Measurements from ENCODE around the gene HOXC10. TPM values are rescaled to one million over a fixed set of nuclear protein-coding genes. Genes with fewer than 3 reads are reported as not detected.

Gene HOXC10
- total RNA-seq, 4 donors from 2014 or later, result 1.0 TPM; not detected in 3

- Histone ChIP-seq H3K4me1 (peaks cover 4 to 30% (median 15%) of the 10 kb centered on the region in 4 donors), H3K36me3 (no peaks in the 10 kb centered on the region), H3K27ac (peak overlapping the region; percentile 73 to 83 (median 75)), H3K4me3 (peak overlapping the region; percentile 38 to 56 (median 40)), H3K27me3 (peaks cover 0 to 55% of the 10 kb centered on the region in 2 donors), H3K9me3 (no peaks in the 10 kb centered on the region)
- TF ChIP-seq CTCF (IDR thresholded peaks at IDR 0.05), result no peak
- no peak for TF ChIP-seq POLR2A (IDR thresholded peaks at IDR 0.05)
- DNase-seq, result peak in 1 of 3 donors; percentile 68
Measured at GRCh38 chr12:53999559-54000115, 14.7 kb downstream of the HOXC10 start.

- Histone ChIP-seq H3K36me3 (no peaks in the 10 kb centered on the region), H3K9me3 (no peaks in the 10 kb centered on the region), H3K4me3 (peak within 1 kb of the TSS; percentile 38 to 56 (median 40)), H3K27ac (peak within 1 kb of the TSS; percentile 73 to 83 (median 75)), H3K27me3 (peaks cover 0 to 49% of the 10 kb centered on the region in 2 donors), H3K4me1 (peaks cover 2 to 23% (median 8%) of the 10 kb centered on the region in 4 donors)
- no peak for TF ChIP-seq CTCF (IDR thresholded peaks at IDR 0.05)
- TF ChIP-seq POLR2A (IDR thresholded peaks at IDR 0.05), result no peak
- peak in 1 of 3 donors; percentile 48 for DNase-seq
Measured at GRCh38 chr12:54000116-54001114, 15.5 kb downstream of the HOXC10 start, which contains the start of gene HOXC9. HOXC9 (plus strand) TSS chr12:54000161; CDS start chr12:54000189, 28 bp downstream.

GRCh38 chr12:54001283-54002187, 16.6 kb downstream of the HOXC10 start:
- Histone ChIP-seq H3K4me3 (peak overlapping the region in 3 of 4 donors; percentile 39 to 56 (median 42)), H3K27ac (peak overlapping the region; percentile 19 to 83 (median 62)), H3K9me3 (no peaks in the 10 kb centered on the region), H3K36me3 (no peaks in the 10 kb centered on the region), H3K4me1 (peaks cover 1 to 17% (median 5%) of the 10 kb centered on the region in 4 donors), H3K27me3 (peaks cover 0 to 42% of the 10 kb centered on the region in 2 donors)
- TF ChIP-seq POLR2A (IDR thresholded peaks at IDR 0.05), result no peak
- TF ChIP-seq CTCF (IDR thresholded peaks at IDR 0.05), result no peak
- no peak for DNase-seq

- H3K4me1 ChIP-seq, result peaks cover 0 to 25% (median 3%) of the 10 kb centered on the region in 4 donors
- no peak for DNase-seq
- peak overlapping the region in 1 of 4 donors; percentile 56 for H3K4me3 ChIP-seq
- TF ChIP-seq CTCF (IDR thresholded peaks at IDR 0.05), result no peak
- no peak for TF ChIP-seq POLR2A (IDR thresholded peaks at IDR 0.05)
- peaks cover 0 to 42% of the 10 kb centered on the region in 2 donors for H3K27me3 ChIP-seq
- H3K9me3 ChIP-seq, result no peaks in the 10 kb centered on the region
- H3K27ac ChIP-seq, result peak overlapping the region in 3 of 4 donors; percentile 0 to 83 (median 52)
- no peaks in the 10 kb centered on the region for H3K36me3 ChIP-seq
Measured at GRCh38 chr12:54002278-54002914, 17.4 kb downstream of the HOXC10 start.
